HUES6 (cell line): ENCODE data around the gene PARK7.
A peak's percentile ranks its signal among the peaks of the same experiment; 100 is the strongest.

Experiments
- H3K27ac ChIP-seq: 2 replicates; pipeline ENCODE4 v1.7.0; 2013; ENCODE audit warnings: low read depth, mild to moderate bottlenecking, low read length, inconsistent platforms
- H3K27me3 ChIP-seq: 2 replicates; pipeline ENCODE4 v1.6.1; 2013; ENCODE audit warnings: low read length; ENCODE audit not compliant: control insufficient read depth, insufficient read depth
- H3K36me3 ChIP-seq: 2 replicates; pipeline ENCODE4 v1.6.1; 2013; ENCODE audit warnings: low read length; ENCODE audit not compliant: control insufficient read depth, insufficient read depth
- H3K4me1 ChIP-seq: 2 replicates; pipeline ENCODE4 v1.6.1; 2013; ENCODE audit warnings: low read length; ENCODE audit not compliant: control insufficient read depth, insufficient read depth
- H3K4me3 ChIP-seq: 2 replicates; pipeline ENCODE4 v1.5.1; 2013; ENCODE audit warnings: low read depth, low read length
- H3K9ac ChIP-seq: one replicate; pipeline ENCODE4 v1.6.1; 2013; ENCODE audit warnings: mild to moderate bottlenecking, low read length
- H3K9me3 ChIP-seq: 2 replicates; pipeline ENCODE4 v1.6.1; 2013; ENCODE audit warnings: low read depth, low read length; ENCODE audit not compliant: control insufficient read depth, insufficient read depth

Gene PARK7

GRCh38 chr1:8002921-8003320 lies 41.4 kb downstream of the PARK7 start:
- Histone ChIP-seq H3K4me1 (peaks cover 23% of the 10 kb centered on the region), H3K9me3 (no peaks in the 10 kb centered on the region), H3K4me3 (no peak overlapping the region), H3K9ac (no peak overlapping the region), H3K27me3 (no peaks in the 10 kb centered on the region), H3K27ac (no peak overlapping the region), H3K36me3 (no peaks in the 10 kb centered on the region)

- H3K9ac ChIP-seq: no peak overlapping the region
Observed at GRCh38 chr1:8003438-8004112, 42.1 kb downstream of the PARK7 start.

GRCh38 chr1:8004113-8004802 lies 42.7 kb downstream of the PARK7 start:
- Histone ChIP-seq H3K4me1 (peaks cover 23% of the 10 kb centered on the region), H3K4me3 (no peak overlapping the region), H3K9ac (peak overlapping the region; percentile 20), H3K36me3 (no peaks in the 10 kb centered on the region), H3K27ac (no peak overlapping the region; the same call in 1 of the 2 replicates), H3K9me3 (no peaks in the 10 kb centered on the region), H3K27me3 (no peaks in the 10 kb centered on the region)

More at GRCh38 chr1:8003438-8004112, 42.1 kb downstream of the PARK7 start:
- Histone ChIP-seq H3K27ac (no peak overlapping the region; the same call in 1 of the 2 replicates), H3K9me3 (no peaks in the 10 kb centered on the region), H3K4me1 (peaks cover 23% of the 10 kb centered on the region), H3K27me3 (no peaks in the 10 kb centered on the region), H3K4me3 (no peak overlapping the region), H3K36me3 (no peaks in the 10 kb centered on the region)

GRCh38 chr1:8004803-8005573 lies 43.5 kb downstream of the PARK7 start:
- Histone ChIP-seq H3K4me1 (peaks cover 23% of the 10 kb centered on the region), H3K27me3 (no peaks in the 10 kb centered on the region), H3K9ac (no peak overlapping the region), H3K4me3 (no peak overlapping the region), H3K36me3 (peaks cover 4% of the 10 kb centered on the region; the same call in 1 of the 2 replicates), H3K27ac (peak overlapping the region; percentile 7; the same call in 1 of the 2 replicates), H3K9me3 (no peaks in the 10 kb centered on the region)

GRCh38 chr1:8006037-8006963 lies 44.8 kb downstream of the PARK7 start:
- H3K4me3 ChIP-seq: no peak overlapping the region
- peaks cover 23% of the 10 kb centered on the region for H3K4me1 ChIP-seq
- H3K27ac ChIP-seq: no peak overlapping the region
- H3K27me3 ChIP-seq: no peaks in the 10 kb centered on the region
- H3K9ac ChIP-seq: no peak overlapping the region
- no peaks in the 10 kb centered on the region for H3K9me3 ChIP-seq
- peaks cover 15% of the 10 kb centered on the region for H3K36me3 ChIP-seq

- Histone ChIP-seq H3K27ac (no peak overlapping the region), H3K4me1 (peaks cover 18% of the 10 kb centered on the region), H3K4me3 (no peak overlapping the region)
Observed at GRCh38 chr1:8009043-8010002, 47.8 kb downstream of the PARK7 start.

GRCh38 chr1:8010080-8010664 lies 48.7 kb downstream of the PARK7 start:
- H3K4me1 ChIP-seq: peaks cover 10% of the 10 kb centered on the region
- H3K9ac ChIP-seq: no peak overlapping the region
- H3K36me3 ChIP-seq: peaks cover 51% of the 10 kb centered on the region
- H3K27ac ChIP-seq: no peak overlapping the region
- H3K9me3 ChIP-seq: no peaks in the 10 kb centered on the region
- H3K4me3 ChIP-seq: no peak overlapping the region
- H3K27me3 ChIP-seq: no peaks in the 10 kb centered on the region

More at GRCh38 chr1:8009043-8010002, 47.8 kb downstream of the PARK7 start:
- no peaks in the 10 kb centered on the region for H3K27me3 ChIP-seq
- H3K36me3 ChIP-seq: peaks cover 45% of the 10 kb centered on the region
- H3K9ac ChIP-seq: no peak overlapping the region
- no peaks in the 10 kb centered on the region for H3K9me3 ChIP-seq

- Histone ChIP-seq H3K27ac (no peak overlapping the region), H3K4me1 (peaks cover 16% of the 10 kb centered on the region), H3K27me3 (no peaks in the 10 kb centered on the region), H3K36me3 (peaks cover 51% of the 10 kb centered on the region), H3K9me3 (no peaks in the 10 kb centered on the region), H3K4me3 (no peak overlapping the region), H3K9ac (no peak overlapping the region)
Observed at GRCh38 chr1:8011016-8011415, 49.5 kb downstream of the PARK7 start.

- peaks cover 21% of the 10 kb centered on the region for H3K4me1 ChIP-seq
- no peaks in the 10 kb centered on the region for H3K9me3 ChIP-seq
- H3K27ac ChIP-seq: no peak overlapping the region
- no peaks in the 10 kb centered on the region for H3K27me3 ChIP-seq
- no peak overlapping the region for H3K4me3 ChIP-seq
- H3K36me3 ChIP-seq: peaks cover 51% of the 10 kb centered on the region
- no peak overlapping the region for H3K9ac ChIP-seq
Observed at GRCh38 chr1:8011923-8012858, 50.7 kb downstream of the PARK7 start.
